Brain microvascular endothelial cell (primary cell): ENCODE results near the gene TFB2M.

ENCODE experiments used
- DNase-seq: peaks from one replicate; pipeline ENCODE4 v3.0.0-alpha.2; 2020
- H3K27ac ChIP-seq: fragments of 250-450 bp; sonication (Bioruptor Pico); 2 replicates; pipeline ENCODE4 v1.5.1; 2020; ENCODE audit warnings: mild to moderate bottlenecking, moderate library complexity
- H3K27me3 ChIP-seq: fragments of 250-450 bp; sonication (Bioruptor Pico); replicated peaks from 2 replicates; pipeline ENCODE4 v1.5.1; 2020; ENCODE audit warnings: mild to moderate bottlenecking
- H3K36me3 ChIP-seq: fragments of 250-450 bp; sonication (Bioruptor Pico); replicated peaks from 2 replicates; pipeline ENCODE4 v1.5.1; 2020; ENCODE audit warnings: mild to moderate bottlenecking
- H3K4me3 ChIP-seq: 2 replicates; pipeline ENCODE4 v1.5.1; 2011; ENCODE audit warnings: low read depth, mild to moderate bottlenecking, control low read depth, low read length, moderate library complexity
- in situ Hi-C: cut with HindIII; loops from 2 replicates; pipeline ENCODE4 v1.10.0; 2017; ENCODE audit warnings: low sequenced_read_pairs, low pct_ligation_motif_present
- TF ChIP-seq, protein P1 (sequence below): IDR thresholded peaks from 2 replicates; pipeline ENCODE4 v1.5.1; 2011; ENCODE audit warnings: low read depth, mild to moderate bottlenecking, moderate library complexity, low read length, control low read depth, inconsistent platforms; ENCODE audit errors: missing control alignments

Gene TFB2M

GRCh38 chr1:246518456-246519205 lies 47.4 kb downstream of the TFB2M start:
- TF ChIP-seq, protein P1, sequence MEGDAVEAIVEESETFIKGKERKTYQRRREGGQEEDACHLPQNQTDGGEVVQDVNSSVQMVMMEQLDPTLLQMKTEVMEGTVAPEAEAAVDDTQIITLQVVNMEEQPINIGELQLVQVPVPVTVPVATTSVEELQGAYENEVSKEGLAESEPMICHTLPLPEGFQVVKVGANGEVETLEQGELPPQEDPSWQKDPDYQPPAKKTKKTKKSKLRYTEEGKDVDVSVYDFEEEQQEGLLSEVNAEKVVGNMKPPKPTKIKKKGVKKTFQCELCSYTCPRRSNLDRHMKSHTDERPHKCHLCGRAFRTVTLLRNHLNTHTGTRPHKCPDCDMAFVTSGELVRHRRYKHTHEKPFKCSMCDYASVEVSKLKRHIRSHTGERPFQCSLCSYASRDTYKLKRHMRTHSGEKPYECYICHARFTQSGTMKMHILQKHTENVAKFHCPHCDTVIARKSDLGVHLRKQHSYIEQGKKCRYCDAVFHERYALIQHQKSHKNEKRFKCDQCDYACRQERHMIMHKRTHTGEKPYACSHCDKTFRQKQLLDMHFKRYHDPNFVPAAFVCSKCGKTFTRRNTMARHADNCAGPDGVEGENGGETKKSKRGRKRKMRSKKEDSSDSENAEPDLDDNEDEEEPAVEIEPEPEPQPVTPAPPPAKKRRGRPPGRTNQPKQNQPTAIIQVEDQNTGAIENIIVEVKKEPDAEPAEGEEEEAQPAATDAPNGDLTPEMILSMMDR: no peak
- in situ Hi-C loops: no loop called here
- no peaks in the 10 kb centered on the region for H3K27me3 ChIP-seq
- H3K27ac ChIP-seq: no peak overlapping the region
- DNase-seq: no peak
- no peak overlapping the region for H3K4me3 ChIP-seq
- no peaks in the 10 kb centered on the region for H3K36me3 ChIP-seq

- DNase-seq: no peak
- TF ChIP-seq, protein P1: no peak
- Histone ChIP-seq H3K27ac (no peak overlapping the region), H3K36me3 (no peaks in the 10 kb centered on the region), H3K4me3 (no peak overlapping the region), H3K27me3 (no peaks in the 10 kb centered on the region)
- in situ Hi-C loops: no loop called here
Measured at GRCh38 chr1:246517391-246517790, 48.7 kb downstream of the TFB2M start.

- Histone ChIP-seq H3K4me3 (no peak overlapping the region), H3K27ac (no peak overlapping the region), H3K27me3 (no peaks in the 10 kb centered on the region), H3K36me3 (no peaks in the 10 kb centered on the region)
- TF ChIP-seq, protein P1: no peak
- no peak for DNase-seq
- in situ Hi-C loops: no loop called here
Measured at GRCh38 chr1:246516126-246516525, 49.9 kb downstream of the TFB2M start.

DNA sequence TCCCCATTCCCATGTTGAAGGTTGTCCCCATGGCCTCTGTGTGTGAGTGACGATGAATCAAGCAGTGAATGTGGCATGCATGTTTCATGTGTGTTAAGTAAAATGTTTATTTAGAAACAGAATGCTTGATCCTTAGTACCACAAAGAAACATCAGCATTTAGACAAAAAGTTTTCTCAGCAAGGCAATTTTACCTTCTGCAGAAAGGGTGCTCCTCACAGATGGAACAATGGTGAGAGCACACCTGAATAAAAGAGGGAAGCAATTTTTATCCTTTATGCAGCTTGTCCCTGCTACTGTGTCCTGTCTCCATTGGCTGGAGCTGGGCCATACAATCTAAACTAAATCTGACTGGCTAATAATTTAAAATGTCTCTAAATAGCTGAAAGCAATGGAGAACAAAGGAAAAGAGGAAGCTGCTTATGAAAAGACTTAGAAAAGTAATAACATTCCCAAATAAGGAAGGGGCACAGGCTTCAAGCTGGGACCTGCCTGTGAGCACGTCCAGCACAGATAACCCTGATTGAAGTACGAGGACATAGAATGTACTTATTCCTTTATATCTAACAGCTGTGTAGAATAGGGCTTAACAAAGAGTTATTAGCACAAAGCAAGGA lies 50.6 kb downstream of the TFB2M start:
- TF ChIP-seq, protein P1: no peak
- in situ Hi-C loops: no loop called here
- DNase-seq: no peak
- no peaks in the 10 kb centered on the region for H3K27me3 ChIP-seq
- H3K4me3 ChIP-seq: no peak overlapping the region
- H3K36me3 ChIP-seq: no peaks in the 10 kb centered on the region
- no peak overlapping the region for H3K27ac ChIP-seq

DNA sequence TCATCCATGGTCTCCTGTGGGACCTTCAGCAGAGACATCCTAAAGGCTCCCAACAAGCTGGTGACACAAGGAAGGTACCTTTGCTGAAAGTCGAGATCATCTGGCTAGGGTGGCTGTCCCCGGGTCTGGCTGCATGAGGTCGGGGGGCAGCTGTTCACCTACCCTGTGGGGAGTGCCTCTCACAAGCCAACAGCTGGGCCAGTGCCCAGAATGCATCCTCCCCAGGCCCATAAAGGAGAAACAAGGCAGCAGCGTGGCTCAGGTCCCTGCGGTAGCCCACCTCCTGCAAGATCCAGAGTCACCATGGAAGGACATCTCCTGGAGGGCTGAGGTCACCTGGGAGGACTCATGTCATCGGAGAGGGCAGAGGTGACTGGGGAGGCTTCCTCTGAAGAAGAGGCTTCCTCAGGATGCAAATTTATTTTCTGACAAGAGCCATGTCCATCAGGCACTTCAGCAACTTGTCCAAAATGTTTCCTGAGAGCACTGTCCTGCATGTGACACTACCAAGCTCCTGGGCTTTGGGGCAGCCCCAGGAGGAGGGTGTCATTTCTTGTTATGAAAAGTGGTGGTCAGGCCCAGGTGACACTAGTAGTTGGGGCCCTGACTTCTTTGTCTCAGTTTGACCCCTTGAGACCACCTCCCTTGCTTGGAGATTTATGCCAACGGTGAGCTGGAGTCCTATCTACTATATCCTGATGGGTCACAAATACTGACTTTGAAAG lies 52.3 kb downstream of the TFB2M start:
- DNase-seq: no peak
- Histone ChIP-seq H3K27ac (no peak overlapping the region), H3K36me3 (no peaks in the 10 kb centered on the region), H3K27me3 (no peaks in the 10 kb centered on the region), H3K4me3 (no peak overlapping the region)
- TF ChIP-seq, protein P1: no peak
- in situ Hi-C loops: no loop called here
